Measurements from ENCODE around the gene SYNDIG1. TPM values are rescaled to one million over a fixed set of nuclear protein-coding genes. Genes with fewer than 3 reads are reported as not detected.

SYNDIG1 gene
- total RNA-seq, 2 experiments from 2014 or later: not detected

DNA sequence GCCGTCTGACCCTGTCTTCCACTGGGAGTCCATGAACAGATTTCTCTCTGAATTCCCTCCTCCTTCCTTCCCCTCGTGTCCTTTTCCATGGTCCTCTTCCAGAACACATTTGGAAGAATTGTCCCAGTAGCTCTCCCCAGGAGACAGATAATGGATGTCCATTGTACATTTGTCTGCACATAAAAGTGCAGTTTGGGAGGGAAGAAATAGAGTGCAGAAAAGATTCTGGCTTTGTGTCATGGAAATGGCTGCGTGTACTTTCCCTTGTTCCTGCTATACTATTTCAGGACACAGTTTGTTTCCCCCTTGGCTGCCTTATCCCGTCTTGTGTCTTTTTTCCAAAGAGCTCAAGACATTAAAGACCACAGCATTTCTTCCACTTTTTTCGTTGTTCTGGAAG lies 127.6 kb downstream of the SYNDIG1 start:
- Mint-ChIP-seq H3K27me3 (peaks cover 7% of the 10 kb centered on the region), H3K4me3 (no peak overlapping the region), H3K27ac (no peak overlapping the region), H3K9me3 (peaks cover 3% of the 10 kb centered on the region), H3K4me1 (no peaks in the 10 kb centered on the region), H3K36me3 (ENCODE audit: low read depth) (no peaks in the 10 kb centered on the region)
- ChIA-PET POLR2A (no interaction called here), CTCF (no interaction called here)
- DNase-seq: no peak

DNA sequence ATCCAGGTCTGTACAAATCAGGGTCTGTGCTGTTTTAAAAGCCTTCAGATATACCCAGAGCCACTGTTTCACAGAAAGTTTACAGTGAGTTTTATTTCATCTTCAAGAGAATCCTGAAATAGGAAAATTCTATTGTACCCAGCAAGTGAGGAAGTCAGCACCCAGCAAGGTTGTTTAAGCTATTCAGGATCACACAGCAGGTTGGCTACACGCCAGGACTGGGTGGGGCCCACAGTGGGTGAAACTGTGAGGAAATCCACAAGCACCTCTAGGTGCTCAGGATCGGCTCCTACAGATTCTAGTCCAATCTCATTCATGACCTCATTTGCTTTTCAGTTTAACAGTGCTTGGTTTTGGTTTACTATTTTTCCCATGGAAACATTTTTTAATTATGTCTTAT lies 128.9 kb downstream of the SYNDIG1 start:
- peaks cover 5% of the 10 kb centered on the region for H3K9me3 Mint-ChIP-seq
- H3K4me3 Mint-ChIP-seq: no peak overlapping the region
- H3K4me1 Mint-ChIP-seq: no peaks in the 10 kb centered on the region
- ChIA-PET POLR2A (no interaction called here), CTCF (no interaction called here)
- DNase-seq: no peak
- H3K27me3 Mint-ChIP-seq: peaks cover 3% of the 10 kb centered on the region
- H3K36me3 Mint-ChIP-seq (ENCODE audit: low read depth): no peaks in the 10 kb centered on the region
- H3K27ac Mint-ChIP-seq: no peak overlapping the region

DNA sequence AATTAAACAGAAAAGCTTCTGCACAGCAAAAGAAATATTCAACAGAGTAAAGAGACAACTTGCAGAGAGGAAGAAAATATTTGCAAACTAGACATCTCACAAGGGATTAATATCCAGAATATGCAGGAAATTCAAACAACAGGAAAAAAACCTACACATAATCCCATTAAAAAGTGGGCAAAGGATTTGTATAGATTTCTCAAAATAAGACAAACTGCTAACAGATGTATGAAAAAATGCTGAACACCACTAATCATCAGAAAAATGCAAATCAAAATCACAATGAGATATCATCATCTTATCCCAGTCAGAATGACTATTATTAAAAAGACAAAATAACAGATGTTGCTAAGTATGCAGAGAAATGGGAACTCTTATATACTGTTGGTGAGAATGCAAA lies 129.6 kb downstream of the SYNDIG1 start:
- ChIA-PET CTCF (no interaction called here), POLR2A (no interaction called here)
- H3K4me1 Mint-ChIP-seq: no peaks in the 10 kb centered on the region
- peaks cover 3% of the 10 kb centered on the region for H3K27me3 Mint-ChIP-seq
- no peak for DNase-seq
- H3K36me3 Mint-ChIP-seq (ENCODE audit: low read depth): no peaks in the 10 kb centered on the region
- no peak overlapping the region for H3K27ac Mint-ChIP-seq
- H3K9me3 Mint-ChIP-seq: peaks cover 5% of the 10 kb centered on the region
- no peak overlapping the region for H3K4me3 Mint-ChIP-seq

DNA sequence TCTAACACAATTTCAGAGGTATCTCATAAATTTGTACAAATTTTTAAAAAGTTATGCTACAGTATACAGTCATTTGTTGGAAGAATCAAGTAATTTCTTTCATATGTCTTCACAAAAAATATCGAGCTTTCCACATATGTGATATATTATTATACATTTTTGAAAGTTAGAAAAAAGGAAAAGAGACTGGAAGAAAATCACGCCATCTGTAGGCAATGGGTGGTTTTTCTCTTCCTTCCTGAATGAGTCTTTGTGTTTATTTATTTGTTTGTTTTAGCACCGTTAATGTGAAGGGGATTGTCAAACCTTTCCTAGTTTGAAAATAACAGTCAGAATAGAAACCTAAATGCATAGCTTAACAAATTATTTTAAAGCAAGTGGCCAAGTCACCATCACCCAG lies 130.6 kb downstream of the SYNDIG1 start:
- H3K4me1 Mint-ChIP-seq: no peaks in the 10 kb centered on the region
- POLR2A ChIA-PET: no interaction called here
- no peaks in the 10 kb centered on the region for H3K36me3 Mint-ChIP-seq (ENCODE audit: low read depth)
- no peak overlapping the region for H3K27ac Mint-ChIP-seq
- DNase-seq: no peak
- peaks cover 3% of the 10 kb centered on the region for H3K27me3 Mint-ChIP-seq
- peaks cover 5% of the 10 kb centered on the region for H3K9me3 Mint-ChIP-seq
- CTCF ChIA-PET: no interaction called here
- no peak overlapping the region for H3K4me3 Mint-ChIP-seq

DNA sequence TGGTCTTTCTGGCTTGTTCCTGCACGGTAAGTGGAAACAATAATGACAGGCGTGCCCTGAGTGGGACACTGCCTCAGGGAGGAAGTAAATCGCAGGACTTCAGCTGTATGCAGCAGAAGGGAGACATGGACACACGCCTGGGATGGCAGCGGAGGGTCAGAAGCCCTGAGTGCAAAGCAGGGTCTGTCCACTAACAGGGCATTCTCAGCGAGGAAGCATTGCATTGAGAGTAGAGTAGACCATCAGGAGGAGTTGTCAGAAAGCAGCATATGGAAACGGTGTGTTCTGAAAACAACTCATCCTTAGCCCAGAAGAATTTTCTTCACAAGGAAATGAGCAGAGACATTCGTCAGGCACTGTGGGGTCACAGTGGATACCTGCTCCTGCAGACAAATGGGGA lies 134.0 kb downstream of the SYNDIG1 start:
- DNase-seq: no peak
- Mint-ChIP-seq H3K27me3 (peaks cover 2% of the 10 kb centered on the region), H3K9me3 (peaks cover 5% of the 10 kb centered on the region), H3K4me3 (no peak overlapping the region), H3K36me3 (ENCODE audit: low read depth) (no peaks in the 10 kb centered on the region), H3K4me1 (no peaks in the 10 kb centered on the region), H3K27ac (no peak overlapping the region)
- CTCF ChIA-PET: no interaction called here
- POLR2A ChIA-PET: no interaction called here

DNA sequence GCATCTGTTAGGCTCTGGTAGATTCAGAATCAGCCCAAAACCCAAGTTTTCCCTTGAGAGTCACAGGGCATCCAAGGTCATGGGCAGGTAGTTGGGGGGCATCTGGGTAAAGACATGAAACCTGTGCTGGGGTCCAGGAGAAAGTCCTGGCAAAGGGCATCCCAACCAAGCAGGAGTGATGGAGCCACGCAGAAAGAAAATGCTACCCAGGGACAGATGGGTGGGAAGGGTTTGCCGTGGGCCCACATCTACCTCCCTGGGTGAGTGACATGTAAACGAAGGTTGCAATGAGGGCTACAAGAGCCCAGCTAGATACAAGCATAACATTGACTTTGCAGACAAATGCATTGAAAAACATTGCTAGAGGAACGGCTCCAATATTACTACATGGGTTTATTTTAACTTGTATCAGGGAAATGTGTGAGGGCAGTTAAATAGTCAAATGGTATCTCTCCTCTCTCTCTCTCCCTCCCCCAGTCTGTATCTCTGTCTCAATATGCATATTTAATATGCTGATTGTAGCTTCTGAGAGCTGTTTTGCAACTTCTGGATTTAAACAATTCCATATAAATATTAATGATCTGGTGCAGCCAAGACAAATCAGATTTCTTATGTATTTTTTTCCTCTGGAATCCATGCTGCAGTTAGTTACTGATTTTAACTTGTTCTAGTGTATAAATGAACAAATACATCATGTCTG lies 135.7 kb downstream of the SYNDIG1 start:
- peaks cover 2% of the 10 kb centered on the region for H3K27me3 Mint-ChIP-seq
- peaks cover 5% of the 10 kb centered on the region for H3K9me3 Mint-ChIP-seq
- no peak overlapping the region for H3K27ac Mint-ChIP-seq

DNA sequence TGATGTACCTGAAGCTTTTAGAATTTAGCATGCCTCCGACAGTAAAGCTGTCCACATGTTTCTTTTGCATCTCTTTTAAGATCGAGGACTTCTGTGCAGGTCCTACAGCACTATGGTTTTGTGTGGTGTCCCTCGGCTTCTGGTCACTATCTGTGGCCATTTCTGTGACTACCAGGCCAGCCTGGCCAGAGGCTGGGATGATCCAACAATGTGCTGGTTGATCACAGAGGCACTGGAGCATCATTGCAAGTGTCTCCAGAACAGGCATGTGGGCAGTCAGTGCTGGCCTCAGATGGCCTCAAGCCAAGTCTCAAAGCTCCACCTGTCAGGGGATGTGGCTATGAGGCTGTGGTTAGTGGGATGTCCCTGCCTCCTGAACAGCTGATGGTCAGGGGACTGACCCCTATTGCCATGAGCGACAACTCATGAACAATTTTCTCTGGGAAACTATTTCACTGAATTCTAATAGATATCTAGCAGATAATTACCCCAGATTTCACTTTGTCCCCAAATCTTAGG lies 136.6 kb downstream of the SYNDIG1 start:
- POLR2A ChIA-PET: no interaction called here

More for the DNA sequence above, 135.7 kb downstream of the SYNDIG1 start:
- Mint-ChIP-seq H3K36me3 (ENCODE audit: low read depth) (no peaks in the 10 kb centered on the region), H3K4me1 (no peaks in the 10 kb centered on the region), H3K4me3 (no peak overlapping the region)
- CTCF ChIA-PET: no interaction called here
- DNase-seq: no peak
- POLR2A ChIA-PET: no interaction called here

DNA sequence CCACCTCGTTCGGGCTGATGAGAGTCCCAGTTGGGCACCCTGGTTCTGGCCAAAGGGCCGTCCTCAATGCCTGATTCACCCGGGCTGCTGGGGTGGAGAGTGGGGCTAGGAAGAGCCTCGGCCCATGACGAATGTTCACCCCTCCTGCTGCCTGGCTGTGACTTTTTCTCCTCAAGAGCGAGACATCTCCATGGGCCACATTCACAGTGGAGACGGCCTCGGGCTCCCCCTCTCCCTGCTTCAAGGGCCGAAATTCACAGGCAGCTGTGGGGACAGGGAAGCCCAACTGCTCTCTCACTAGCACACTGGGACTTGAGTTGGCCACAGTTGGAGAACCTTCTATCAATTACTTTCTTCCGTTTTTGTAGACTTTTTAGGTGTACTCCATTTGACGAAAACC lies 138.0 kb downstream of the SYNDIG1 start:
- POLR2A ChIA-PET: no interaction called here

More for the DNA sequence above, 136.6 kb downstream of the SYNDIG1 start:
- CTCF ChIA-PET: no interaction called here
- Mint-ChIP-seq H3K4me3 (no peak overlapping the region), H3K9me3 (peaks cover 5% of the 10 kb centered on the region), H3K36me3 (ENCODE audit: low read depth) (no peaks in the 10 kb centered on the region), H3K27ac (no peak overlapping the region), H3K4me1 (no peaks in the 10 kb centered on the region), H3K27me3 (peaks cover 2% of the 10 kb centered on the region)
- no peak for DNase-seq

DNA sequence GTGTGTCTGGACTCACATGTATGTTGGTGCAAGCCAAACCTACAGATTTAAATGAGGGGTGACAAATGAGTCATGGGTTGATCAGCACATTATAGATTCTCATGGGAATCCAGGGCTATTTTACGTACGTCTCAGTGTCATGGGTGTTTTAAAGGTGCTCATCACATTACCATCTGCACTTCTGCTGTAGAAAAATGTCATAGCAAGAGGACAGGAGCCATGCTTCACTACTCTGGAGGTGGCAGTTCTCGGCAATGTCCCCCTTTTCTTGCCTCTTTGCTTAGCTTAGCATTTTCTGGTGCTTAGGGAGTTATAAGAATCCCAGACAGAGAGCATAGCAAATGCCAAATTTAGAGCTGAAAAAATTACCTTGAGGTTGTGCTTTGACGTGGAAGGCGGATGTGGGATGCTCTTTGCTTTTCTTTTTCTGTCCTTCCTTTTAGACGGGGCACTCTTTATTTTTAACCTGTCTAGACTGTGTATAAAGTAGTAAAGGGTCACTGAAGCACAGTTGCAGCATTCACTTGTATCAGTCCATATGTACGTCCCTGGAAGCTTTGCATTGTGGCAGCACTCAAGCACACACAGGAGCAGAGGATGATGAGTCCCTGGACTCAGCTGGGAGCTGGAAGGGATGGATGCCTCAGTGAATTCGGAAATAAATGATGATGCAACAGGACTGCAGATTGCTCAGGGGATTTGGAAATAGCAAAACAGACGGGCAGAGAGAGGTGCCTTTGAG lies 139.7 kb downstream of the SYNDIG1 start:
- Mint-ChIP-seq H3K36me3 (ENCODE audit: low read depth) (no peaks in the 10 kb centered on the region), H3K27me3 (peaks cover 2% of the 10 kb centered on the region), H3K27ac (no peak overlapping the region), H3K9me3 (no peaks in the 10 kb centered on the region), H3K4me1 (no peaks in the 10 kb centered on the region), H3K4me3 (no peak overlapping the region)
- POLR2A ChIA-PET: no interaction called here
- no peak for DNase-seq
- CTCF ChIA-PET: no interaction called here

More for the DNA sequence above, 138.0 kb downstream of the SYNDIG1 start:
- H3K9me3 Mint-ChIP-seq: peaks cover under 1% of the 10 kb centered on the region
- no peaks in the 10 kb centered on the region for H3K4me1 Mint-ChIP-seq
- no peak overlapping the region for H3K27ac Mint-ChIP-seq
- CTCF ChIA-PET: no interaction called here
- H3K27me3 Mint-ChIP-seq: peaks cover 2% of the 10 kb centered on the region
- no peak overlapping the region for H3K4me3 Mint-ChIP-seq
- no peak for DNase-seq
- H3K36me3 Mint-ChIP-seq (ENCODE audit: low read depth): no peaks in the 10 kb centered on the region

DNA sequence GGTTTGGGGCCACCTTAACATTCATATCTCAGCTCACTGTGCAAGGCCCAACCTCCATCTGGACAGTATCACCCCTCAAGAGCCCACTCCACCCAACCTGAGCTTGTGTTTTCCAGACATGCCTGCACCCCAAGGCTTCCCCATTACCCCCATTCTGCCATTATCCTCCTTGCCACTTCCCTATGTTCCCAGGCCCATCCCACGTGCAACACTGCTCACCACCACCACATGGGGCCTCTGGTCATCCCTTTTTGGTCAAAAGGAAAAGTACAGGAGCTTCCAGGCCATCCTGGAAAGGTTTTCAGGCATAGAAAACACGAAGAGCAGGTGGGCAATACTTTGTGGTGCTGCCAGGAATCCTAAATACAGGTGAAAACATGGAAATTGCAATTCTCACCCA lies 140.3 kb downstream of the SYNDIG1 start:
- no peak for DNase-seq
- Mint-ChIP-seq H3K4me1 (no peaks in the 10 kb centered on the region), H3K27me3 (peaks cover 2% of the 10 kb centered on the region), H3K4me3 (no peak overlapping the region), H3K9me3 (no peaks in the 10 kb centered on the region), H3K36me3 (ENCODE audit: low read depth) (no peaks in the 10 kb centered on the region), H3K27ac (no peak overlapping the region)
- ChIA-PET CTCF (no interaction called here), POLR2A (no interaction called here)

DNA sequence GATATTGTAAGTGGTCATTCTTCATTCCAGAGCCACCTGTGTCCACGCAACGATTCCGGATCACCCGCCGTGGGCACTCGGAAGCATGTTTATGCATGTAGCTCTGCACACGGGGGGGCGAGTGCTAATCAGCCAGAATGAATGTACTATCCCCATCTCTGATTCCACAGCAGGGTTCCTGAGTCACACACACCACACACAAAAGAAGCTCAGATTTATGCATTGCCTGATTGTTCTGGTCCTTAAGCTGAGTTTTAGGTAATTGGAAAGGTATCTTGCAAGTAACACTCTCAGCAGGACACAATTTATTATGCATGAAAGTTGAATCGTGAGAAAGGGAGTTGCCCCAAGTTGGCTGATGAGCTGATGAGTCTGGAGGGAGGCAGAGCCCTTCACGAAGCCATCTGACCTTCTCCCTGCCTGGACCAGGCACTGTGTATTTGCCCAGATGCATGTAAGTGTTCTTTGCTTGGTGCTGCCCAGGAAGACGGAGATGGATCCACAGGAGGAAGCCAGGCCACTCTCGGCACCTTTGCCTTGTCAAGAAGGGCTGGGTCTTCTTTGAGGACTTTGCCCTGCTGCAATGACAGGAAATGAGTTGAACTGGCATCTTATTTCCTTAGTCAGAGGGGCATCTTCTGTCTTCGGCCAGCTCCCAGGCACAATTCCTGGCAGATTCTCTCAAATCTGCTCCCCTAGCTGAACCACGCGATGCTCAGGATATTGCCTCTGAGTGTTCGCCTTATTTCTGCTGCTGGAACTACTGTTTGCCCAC lies 141.1 kb downstream of the SYNDIG1 start:
- Mint-ChIP-seq H3K4me3 (no peak overlapping the region), H3K4me1 (no peaks in the 10 kb centered on the region), H3K27ac (no peak overlapping the region), H3K36me3 (ENCODE audit: low read depth) (no peaks in the 10 kb centered on the region), H3K9me3 (no peaks in the 10 kb centered on the region), H3K27me3 (peaks cover 2% of the 10 kb centered on the region)
- ChIA-PET POLR2A (no interaction called here), CTCF (no interaction called here)
- DNase-seq: no peak

DNA sequence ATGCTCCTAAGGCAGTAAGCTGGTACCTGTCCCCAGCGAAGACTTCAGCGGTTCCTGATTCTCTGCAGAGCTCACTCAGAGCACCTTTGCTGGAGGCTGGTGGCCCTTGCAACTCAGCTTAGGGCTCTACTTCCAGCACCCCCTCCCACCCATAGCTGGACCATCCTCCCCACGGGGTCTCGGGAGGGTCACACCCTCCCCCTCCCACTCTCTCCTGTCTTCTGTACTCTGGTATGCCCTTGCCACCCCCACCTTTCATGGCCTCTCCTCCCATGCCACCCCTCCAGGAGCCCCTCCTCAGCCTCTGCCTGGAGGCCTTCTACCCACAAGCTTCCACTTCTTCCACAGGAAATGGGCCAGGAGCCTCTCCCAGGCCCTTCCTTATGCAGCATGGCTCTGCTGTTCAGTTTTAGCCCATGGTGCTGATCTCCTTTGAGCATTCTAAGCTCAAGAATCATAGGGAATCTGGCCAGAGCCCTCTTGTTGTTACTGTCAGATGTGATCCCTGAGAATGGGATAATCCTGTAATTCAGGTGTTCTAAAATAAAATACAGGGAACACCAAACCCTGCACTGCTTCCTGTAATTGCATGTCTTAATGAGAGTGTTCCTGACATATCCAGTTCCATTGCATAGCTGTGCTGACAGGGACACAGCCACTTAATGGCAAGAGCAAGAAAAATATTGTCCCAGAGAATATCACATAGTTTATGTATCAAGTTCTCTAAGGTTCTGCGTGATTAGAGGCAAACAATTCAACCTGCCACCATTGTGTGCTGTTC lies 142.1 kb downstream of the SYNDIG1 start:
- no peaks in the 10 kb centered on the region for H3K36me3 Mint-ChIP-seq (ENCODE audit: low read depth)
- H3K4me3 Mint-ChIP-seq: no peak overlapping the region
- no peaks in the 10 kb centered on the region for H3K9me3 Mint-ChIP-seq
- DNase-seq: no peak
- POLR2A ChIA-PET: no interaction called here
- no peak overlapping the region for H3K27ac Mint-ChIP-seq
- no peaks in the 10 kb centered on the region for H3K4me1 Mint-ChIP-seq
- CTCF ChIA-PET: no interaction called here
- H3K27me3 Mint-ChIP-seq: peaks cover under 1% of the 10 kb centered on the region
